GM12875 (cell line): ENCODE data around the gene IFT43.
"Not testable (repeated sequence)": the region's sequence is repeated elsewhere in the genome, so short reads cannot be mapped to it uniquely, and the experiment has no call there.

Source experiments
- H3K4me3 ChIP-seq: one replicate; pipeline ENCODE4 v1.5.1; 2011; ENCODE audit warnings: low read depth, low read length, control low read depth
- TF ChIP-seq, protein P1 (sequence below): IDR thresholded peaks from 2 replicates; pipeline ENCODE4 v1.5.1; 2011; ENCODE audit warnings: low read depth, mild to moderate bottlenecking, control low read depth, inconsistent platforms, low read length, moderate library complexity, borderline replicate concordance; ENCODE audit not compliant: insufficient read depth

Gene IFT43

GRCh38 chr14:75996488-75996887 is 10.9 kb downstream of the IFT43 start:
- TF ChIP-seq, protein P1, sequence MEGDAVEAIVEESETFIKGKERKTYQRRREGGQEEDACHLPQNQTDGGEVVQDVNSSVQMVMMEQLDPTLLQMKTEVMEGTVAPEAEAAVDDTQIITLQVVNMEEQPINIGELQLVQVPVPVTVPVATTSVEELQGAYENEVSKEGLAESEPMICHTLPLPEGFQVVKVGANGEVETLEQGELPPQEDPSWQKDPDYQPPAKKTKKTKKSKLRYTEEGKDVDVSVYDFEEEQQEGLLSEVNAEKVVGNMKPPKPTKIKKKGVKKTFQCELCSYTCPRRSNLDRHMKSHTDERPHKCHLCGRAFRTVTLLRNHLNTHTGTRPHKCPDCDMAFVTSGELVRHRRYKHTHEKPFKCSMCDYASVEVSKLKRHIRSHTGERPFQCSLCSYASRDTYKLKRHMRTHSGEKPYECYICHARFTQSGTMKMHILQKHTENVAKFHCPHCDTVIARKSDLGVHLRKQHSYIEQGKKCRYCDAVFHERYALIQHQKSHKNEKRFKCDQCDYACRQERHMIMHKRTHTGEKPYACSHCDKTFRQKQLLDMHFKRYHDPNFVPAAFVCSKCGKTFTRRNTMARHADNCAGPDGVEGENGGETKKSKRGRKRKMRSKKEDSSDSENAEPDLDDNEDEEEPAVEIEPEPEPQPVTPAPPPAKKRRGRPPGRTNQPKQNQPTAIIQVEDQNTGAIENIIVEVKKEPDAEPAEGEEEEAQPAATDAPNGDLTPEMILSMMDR, result no peak
- no peak overlapping the region for H3K4me3 ChIP-seq

DNA sequence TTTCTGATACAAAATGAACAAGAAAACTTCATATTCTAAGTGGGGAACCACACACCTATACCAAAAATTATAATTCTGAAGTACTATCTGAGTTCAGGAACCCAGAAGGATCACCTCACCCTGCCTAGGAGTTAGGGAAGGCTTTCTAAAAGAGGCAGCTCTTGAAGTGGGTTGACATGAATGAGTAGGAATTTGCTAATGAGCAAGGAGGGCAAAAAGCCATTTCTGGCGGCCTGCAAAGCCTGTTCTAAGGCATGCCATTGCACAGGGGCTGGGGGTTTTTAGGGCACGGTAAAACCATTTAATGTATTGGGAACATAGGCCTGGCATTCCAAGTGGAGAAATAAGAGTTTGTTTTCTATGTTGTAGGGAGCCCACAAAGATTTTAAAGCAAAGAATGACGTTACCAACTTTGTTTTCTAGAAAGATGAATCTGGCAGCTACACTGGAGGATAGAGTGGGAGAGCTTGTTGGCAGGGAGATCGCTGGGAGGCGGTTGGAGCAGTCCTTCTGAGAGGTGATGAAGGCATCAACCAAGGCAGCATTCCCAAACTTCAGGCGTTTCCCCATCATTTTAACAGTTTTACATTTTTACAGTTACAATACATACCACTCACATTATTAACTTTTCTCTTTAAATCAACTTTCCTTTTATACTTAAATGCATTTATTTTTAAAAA is 14.1 kb downstream of the IFT43 start:
- TF ChIP-seq, protein P1, result no peak
- H3K4me3 ChIP-seq, result no peak overlapping the region

DNA sequence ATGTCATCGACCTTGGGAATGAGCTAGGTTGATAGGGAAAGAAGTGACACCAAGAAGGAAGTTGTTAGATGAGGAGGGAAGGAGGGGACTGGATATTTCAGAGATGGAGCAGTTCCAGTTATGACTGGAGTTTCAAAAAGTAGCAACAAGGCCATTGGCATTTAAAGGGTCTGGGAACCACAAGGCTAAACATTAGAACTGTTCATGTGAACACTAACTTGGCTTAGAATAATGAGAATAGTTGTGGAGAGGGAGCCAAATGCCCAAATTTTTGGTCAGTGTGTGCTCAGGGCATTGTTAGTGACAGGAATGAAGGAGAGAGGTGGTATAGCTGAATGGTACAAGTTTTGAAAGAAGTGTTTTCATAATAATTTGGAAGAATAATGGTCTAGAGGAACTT is 16.8 kb downstream of the IFT43 start:
- TF ChIP-seq, protein P1, result no peak
- H3K4me3 ChIP-seq, result no peak overlapping the region

GRCh38 chr14:76006253-76006652 is 20.7 kb downstream of the IFT43 start:
- TF ChIP-seq, protein P1, result no peak
- no peak overlapping the region for H3K4me3 ChIP-seq

DNA sequence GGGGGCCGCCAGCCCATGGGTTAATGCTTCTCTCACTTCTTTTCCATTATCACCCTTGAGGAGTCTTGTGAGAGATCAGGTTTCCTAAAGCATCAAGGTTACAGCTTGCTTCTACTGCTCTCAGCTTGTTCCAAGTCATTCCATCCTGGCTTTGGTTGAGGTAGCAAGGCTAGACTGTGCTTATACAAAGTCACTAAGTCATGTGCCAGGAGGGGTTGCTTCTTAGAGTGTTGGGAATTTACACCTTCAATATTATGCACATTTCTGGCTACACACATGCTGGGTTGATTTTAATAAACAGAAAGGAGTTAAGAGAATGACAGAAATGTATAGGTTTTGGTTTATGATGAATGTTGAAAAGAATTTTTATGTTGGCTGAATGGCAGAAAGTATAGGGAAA is 21.8 kb downstream of the IFT43 start:
- TF ChIP-seq, protein P1, result no peak
- no peak overlapping the region for H3K4me3 ChIP-seq

- no peak overlapping the region for H3K4me3 ChIP-seq
- TF ChIP-seq, protein P1, result no peak
Measured at GRCh38 chr14:76007852-76008251, 22.3 kb downstream of the IFT43 start.

- H3K4me3 ChIP-seq, result not testable (repeated sequence)
Measured at GRCh38 chr14:76009627-76010026, 24.1 kb downstream of the IFT43 start.
